H9 (cell line): ENCODE measurements around the gene ESX1. TPM values are rescaled to one million over a fixed set of nuclear protein-coding genes. Genes with fewer than 3 reads are reported as not detected.

Experiments
- DNase-seq: peaks from one replicate; pipeline ENCODE4 v3.0.0-alpha.2; 2017
- H2AFZ ChIP-seq: one replicate; pipeline ENCODE4 v1.6.1; 2013; ENCODE audit warnings: mild to moderate bottlenecking, low read length, control low read depth, moderate library complexity
- H2AK5ac ChIP-seq: 2 replicates; pipeline ENCODE4 v1.6.1; 2013; ENCODE audit warnings: low read length, control low read depth, mixed read lengths; ENCODE audit not compliant: insufficient read length
- H2BK120ac ChIP-seq: one replicate; pipeline ENCODE4 v1.6.1; 2013; ENCODE audit warnings: low read depth, mild to moderate bottlenecking, low read length, control low read depth, inconsistent platforms; ENCODE audit not compliant: poor library complexity, severe bottlenecking
- H2BK12ac ChIP-seq: 2 replicates; pipeline ENCODE4 v1.6.1; 2013; ENCODE audit warnings: low read length, control low read depth, mixed read lengths, low read depth; ENCODE audit not compliant: insufficient read length
- H2BK15ac ChIP-seq: 2 replicates; pipeline ENCODE4 v1.6.1; 2013; ENCODE audit warnings: low read depth, low read length, control low read depth
- H2BK20ac ChIP-seq: one replicate; pipeline ENCODE4 v1.6.1; 2013; ENCODE audit warnings: low read depth, mild to moderate bottlenecking, low read length, control low read depth, inconsistent platforms; ENCODE audit not compliant: poor library complexity, severe bottlenecking
- H2BK5ac ChIP-seq: 2 replicates; pipeline ENCODE4 v1.6.1; 2013; ENCODE audit warnings: low read length, control low read depth, mixed read lengths; ENCODE audit not compliant: insufficient read length
- H3K14ac ChIP-seq: 2 replicates; pipeline ENCODE4 v1.6.1; 2013; ENCODE audit warnings: low read length, control low read depth; ENCODE audit not compliant: insufficient read depth
- H3K18ac ChIP-seq: 2 replicates; pipeline ENCODE4 v1.6.1; 2013; ENCODE audit warnings: low read depth, mild to moderate bottlenecking, mixed read lengths, low read length, control low read depth; ENCODE audit not compliant: insufficient read length
- H3K23ac ChIP-seq: 2 replicates; pipeline ENCODE4 v1.6.1; 2013; ENCODE audit warnings: low read length, control low read depth, mixed read lengths, low read depth; ENCODE audit not compliant: insufficient read length
- H3K23me2 ChIP-seq: 2 replicates; pipeline ENCODE4 v1.6.1; 2013; ENCODE audit warnings: low read depth, mild to moderate bottlenecking, mixed read lengths, low read length, control low read depth; ENCODE audit not compliant: insufficient read length, poor library complexity, severe bottlenecking
- H3K27ac ChIP-seq: 2 replicates; pipeline ENCODE4 v1.5.1; 2013; ENCODE audit warnings: low read length, control low read depth, mixed read lengths, low read depth; ENCODE audit not compliant: insufficient read length
- H3K27me3 ChIP-seq: 2 replicates; pipeline ENCODE4 v1.6.1; 2013; ENCODE audit warnings: low read length, control low read depth, inconsistent platforms; ENCODE audit not compliant: insufficient read depth
- H3K4ac ChIP-seq: 2 replicates; pipeline ENCODE4 v1.6.1; 2013; ENCODE audit warnings: low read depth, mild to moderate bottlenecking, control low read depth, inconsistent platforms, low read length, moderate library complexity
- H3K4me1 ChIP-seq: 2 replicates; pipeline ENCODE4 v1.6.1; 2013; ENCODE audit warnings: low read length, control low read depth, inconsistent platforms; ENCODE audit not compliant: insufficient read depth
- H3K4me2 ChIP-seq: 2 replicates; pipeline ENCODE4 v1.6.1; 2013; ENCODE audit warnings: low read length, control low read depth, mixed read lengths; ENCODE audit not compliant: insufficient read length, insufficient read depth
- H3K56ac ChIP-seq: 2 replicates; pipeline ENCODE4 v1.6.1; 2013; ENCODE audit warnings: low read depth, mild to moderate bottlenecking, mixed read lengths, low read length, control low read depth; ENCODE audit not compliant: insufficient read length
- H3K79me1 ChIP-seq: 2 replicates; pipeline ENCODE4 v1.6.1; 2013; ENCODE audit warnings: low read depth, mild to moderate bottlenecking, moderate library complexity, low read length, control low read depth, inconsistent platforms; ENCODE audit not compliant: insufficient read depth, poor library complexity, severe bottlenecking
- H3K79me2 ChIP-seq: 2 replicates; pipeline ENCODE4 v1.6.1; 2013; ENCODE audit warnings: low read length, control low read depth, inconsistent platforms; ENCODE audit not compliant: insufficient read depth
- H3K9ac ChIP-seq: 2 replicates; pipeline ENCODE4 v1.6.1; 2013; ENCODE audit warnings: low read length, control low read depth, mixed read lengths; ENCODE audit not compliant: insufficient read length; ENCODE audit errors: extremely low read depth
- H3K9me3 ChIP-seq: one replicate; pipeline ENCODE4 v1.6.1; 2013; ENCODE audit warnings: low read depth, low read length, inconsistent platforms; ENCODE audit not compliant: control insufficient read depth
- H3T11ph ChIP-seq: one replicate; pipeline ENCODE4 v1.6.1; 2013; ENCODE audit warnings: mild to moderate bottlenecking, low read length, control low read depth, inconsistent platforms
- H4K20me1 ChIP-seq: one replicate; pipeline ENCODE4 v1.6.1; 2013; ENCODE audit not compliant: control insufficient read depth, insufficient read length, insufficient read depth
- H4K5ac ChIP-seq: 2 replicates; pipeline ENCODE4 v1.6.1; 2013; ENCODE audit warnings: low read depth, mild to moderate bottlenecking, mixed read lengths, low read length, control low read depth; ENCODE audit not compliant: insufficient read length
- H4K8ac ChIP-seq: replicated peaks from 2 replicates; pipeline ENCODE4 v1.6.1; 2013; ENCODE audit warnings: low read length, control low read depth, mixed read lengths, low read depth; ENCODE audit not compliant: insufficient read length
- H4K91ac ChIP-seq: 2 replicates; pipeline ENCODE4 v1.6.1; 2013; ENCODE audit warnings: low read depth, mild to moderate bottlenecking, moderate library complexity, mixed read lengths, low read length, control low read depth; ENCODE audit not compliant: insufficient read length
- H3K27ac Mint-ChIP-seq, 3 experiments: 2 replicates in 2 of 3; 3 replicates in 1 of 3; pipeline ENCODE4 v1.8.0; 2020 to 2021; ENCODE audit warnings: mixed read lengths in 3 of 3, mild to moderate bottlenecking in 1 of 3, moderate library complexity in 1 of 3
- H3K27me3 Mint-ChIP-seq: 2 replicates; pipeline ENCODE4 v1.8.0; 2021; ENCODE audit warnings: low read depth, mild to moderate bottlenecking, moderate library complexity, mixed read lengths
- H3K36me3 Mint-ChIP-seq, 3 experiments: 2 replicates in 2 of 3; 3 replicates in 1 of 3; pipeline ENCODE4 v1.8.0; 2020 to 2021; ENCODE audit warnings: low read depth in 3 of 3, mixed read lengths in 3 of 3; ENCODE audit not compliant: insufficient read depth in 1 of 3
- H3K4me1 Mint-ChIP-seq, 2 experiments: 2 replicates each; pipeline ENCODE4 v1.8.0; 2020; ENCODE audit warnings: mixed read lengths in 2 of 2
- H3K4me3 Mint-ChIP-seq, 2 experiments: 2 replicates in 1 of 2; 3 replicates in 1 of 2; pipeline ENCODE4 v1.8.0; 2020 to 2021; ENCODE audit warnings: mild to moderate bottlenecking in 2 of 2, mixed read lengths in 2 of 2, moderate library complexity in 1 of 2
- H3K9me3 Mint-ChIP-seq, 2 experiments: 2 replicates in 1 of 2; 3 replicates in 1 of 2; pipeline ENCODE4 v1.8.0; 2020; ENCODE audit warnings: mild to moderate bottlenecking in 2 of 2, mixed read lengths in 2 of 2, moderate library complexity in 1 of 2
- WGBS: extraction: QIAGEN DNeasy Blood & Tissue Kit; methylation state at CpG from one replicate; pipeline ENCODE4 v1.1.7; 2013; ENCODE audit warnings: missing lambda C conversion rate, low lambda C conversion rate, mixed read lengths; ENCODE audit not compliant: insufficient read length; ENCODE audit errors: extremely low coverage; 5-methylcytosine and 5-hydroxymethylcytosine counted together
- total RNA-seq: library from RNA; stranded (reverse); gene quantifications from 2 replicates; pipeline ENCODE4 v1.2.1, GENCODE V29; 2021
- TF ChIP-seq, protein P1 (sequence below): fragments of 200-600 bp; sonication (generic); conservative IDR thresholded peaks from 3 replicates; pipeline ENCODE4 v1.8.0; 2021; ENCODE audit warnings: antibody characterized with exemption, mild to moderate bottlenecking

Gene ESX1
- total RNA-seq, 1 experiment from 2014 or later = not detected

DNA sequence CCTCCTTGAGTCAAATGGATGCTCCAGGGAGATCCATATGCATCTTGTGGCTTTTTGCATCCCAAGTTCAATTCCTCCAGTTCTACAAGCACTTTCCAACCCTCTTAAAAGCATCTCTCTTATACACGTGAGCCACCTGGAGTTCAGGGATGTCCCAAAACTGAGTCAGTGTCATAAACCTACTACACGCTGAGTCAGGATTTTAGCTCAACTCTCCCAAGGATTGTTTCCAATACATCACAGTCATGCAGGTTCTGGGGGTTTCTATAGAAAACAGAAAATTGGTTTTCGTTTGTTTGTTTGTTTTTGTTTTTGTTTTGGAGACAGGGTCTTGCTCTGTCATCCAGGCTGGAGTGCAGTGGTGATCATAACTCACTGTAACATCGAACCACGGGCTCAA, 25.9 kb upstream of the ESX1 start:
- peaks cover 8 to 11% of the 10 kb centered on the region in 2 experiments; a peak in 3 of 4 replicates for H3K4me1 Mint-ChIP-seq
- no peaks in the 10 kb centered on the region for H3K36me3 Mint-ChIP-seq
- peaks cover 4% of the 10 kb centered on the region for H3K27me3 Mint-ChIP-seq
- Histone ChIP-seq H3K14ac (no peak overlapping the region), H3T11ph (no peak overlapping the region), H3K9ac (no peak overlapping the region), H4K5ac (no peak overlapping the region), H3K27me3 (no peaks in the 10 kb centered on the region), H3K27ac (no peak overlapping the region), H3K18ac (no peak overlapping the region), H2BK120ac (no peak overlapping the region), H3K4me1 (no peaks in the 10 kb centered on the region), H3K79me2 (no peaks in the 10 kb centered on the region), H4K8ac (no peak overlapping the region), H3K4me2 (no peak overlapping the region), H2AK5ac (no peak overlapping the region), H4K20me1 (no peaks in the 10 kb centered on the region), H2BK20ac (no peak overlapping the region), H2BK15ac (no peak overlapping the region), H3K56ac (no peak overlapping the region), H2BK5ac (no peak overlapping the region), H3K23ac (no peak overlapping the region), H3K4ac (no peak overlapping the region), H3K79me1 (no peaks in the 10 kb centered on the region), H3K23me2 (no peaks in the 10 kb centered on the region), H2AFZ (no peak overlapping the region), H4K91ac (no peak overlapping the region), H2BK12ac (no peak overlapping the region), H3K9me3 (peaks cover 16% of the 10 kb centered on the region)
- DNase-seq = no peak
- H3K9me3 Mint-ChIP-seq = peaks cover 0 to 56% of the 10 kb centered on the region in 2 experiments; a peak in 3 of 5 replicates
- WGBS = no CpG with 5 or more reads among the region's 5 CpGs
- no peak overlapping the region for H3K27ac Mint-ChIP-seq
- TF ChIP-seq, protein P1, sequence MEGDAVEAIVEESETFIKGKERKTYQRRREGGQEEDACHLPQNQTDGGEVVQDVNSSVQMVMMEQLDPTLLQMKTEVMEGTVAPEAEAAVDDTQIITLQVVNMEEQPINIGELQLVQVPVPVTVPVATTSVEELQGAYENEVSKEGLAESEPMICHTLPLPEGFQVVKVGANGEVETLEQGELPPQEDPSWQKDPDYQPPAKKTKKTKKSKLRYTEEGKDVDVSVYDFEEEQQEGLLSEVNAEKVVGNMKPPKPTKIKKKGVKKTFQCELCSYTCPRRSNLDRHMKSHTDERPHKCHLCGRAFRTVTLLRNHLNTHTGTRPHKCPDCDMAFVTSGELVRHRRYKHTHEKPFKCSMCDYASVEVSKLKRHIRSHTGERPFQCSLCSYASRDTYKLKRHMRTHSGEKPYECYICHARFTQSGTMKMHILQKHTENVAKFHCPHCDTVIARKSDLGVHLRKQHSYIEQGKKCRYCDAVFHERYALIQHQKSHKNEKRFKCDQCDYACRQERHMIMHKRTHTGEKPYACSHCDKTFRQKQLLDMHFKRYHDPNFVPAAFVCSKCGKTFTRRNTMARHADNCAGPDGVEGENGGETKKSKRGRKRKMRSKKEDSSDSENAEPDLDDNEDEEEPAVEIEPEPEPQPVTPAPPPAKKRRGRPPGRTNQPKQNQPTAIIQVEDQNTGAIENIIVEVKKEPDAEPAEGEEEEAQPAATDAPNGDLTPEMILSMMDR = no peak
- no peak overlapping the region for H3K4me3 Mint-ChIP-seq
